HG03045 (cell line): ENCODE results near the gene TUFT1.
"Not testable (repeated sequence)": the region's sequence is repeated elsewhere in the genome, so short reads cannot be mapped to it uniquely, and the experiment has no call there.

Experiments
- ATAC-seq: cut with Tn5 transposase; IDR thresholded peaks from one replicate; pipeline ENCODE4 v1.9.1; 2021; ENCODE audit warnings: mild to moderate bottlenecking, moderate library complexity; ENCODE audit not compliant: unreplicated experiment

Gene TUFT1

GRCh38 chr1:151512326-151512725 is 27.8 kb upstream of the TUFT1 start:
- ATAC-seq: no peak

- no peak for ATAC-seq
Measured at GRCh38 chr1:151512801-151513625, 27.1 kb upstream of the TUFT1 start.

- ATAC-seq: no peak
Measured at GRCh38 chr1:151513626-151514121, 26.4 kb upstream of the TUFT1 start.

GRCh38 chr1:151514366-151514765 is 25.7 kb upstream of the TUFT1 start:
- no peak for ATAC-seq

GRCh38 chr1:151515265-151515664 is 24.8 kb upstream of the TUFT1 start:
- no peak for ATAC-seq

- no peak for ATAC-seq
Measured at GRCh38 chr1:151516031-151516511, 24.0 kb upstream of the TUFT1 start.

GRCh38 chr1:151518431-151518830 is 21.7 kb upstream of the TUFT1 start:
- ATAC-seq: no peak

GRCh38 chr1:151518936-151519335 is 21.2 kb upstream of the TUFT1 start:
- ATAC-seq: no peak

- no peak for ATAC-seq
Measured at GRCh38 chr1:151519667-151520066, 20.4 kb upstream of the TUFT1 start.

GRCh38 chr1:151520359-151520758 is 19.8 kb upstream of the TUFT1 start:
- no peak for ATAC-seq

GRCh38 chr1:151522427-151522826 is 17.7 kb upstream of the TUFT1 start:
- ATAC-seq: not testable (repeated sequence)

GRCh38 chr1:151523326-151523725 is 16.8 kb upstream of the TUFT1 start:
- no peak for ATAC-seq

GRCh38 chr1:151524736-151525135 is 15.4 kb upstream of the TUFT1 start:
- no peak for ATAC-seq

GRCh38 chr1:151526735-151527525 is 13.2 kb upstream of the TUFT1 start:
- no peak for ATAC-seq

- ATAC-seq: no peak
Measured at GRCh38 chr1:151529211-151529702, 10.9 kb upstream of the TUFT1 start.

- no peak for ATAC-seq
Measured at GRCh38 chr1:151529781-151530180, 10.3 kb upstream of the TUFT1 start.

- ATAC-seq: no peak
Measured at GRCh38 chr1:151530461-151530860, 9.6 kb upstream of the TUFT1 start.

GRCh38 chr1:151533870-151534269 is 6.2 kb upstream of the TUFT1 start:
- ATAC-seq: no peak

- ATAC-seq: no peak
Measured at GRCh38 chr1:151534662-151535278, 5.3 kb upstream of the TUFT1 start.

GRCh38 chr1:151535326-151536271 is 4.5 kb upstream of the TUFT1 start:
- ATAC-seq: no peak
